GM23248 (cell line): ENCODE data around the gene SFRP2. TPM values are rescaled to one million over a fixed set of nuclear protein-coding genes. Genes with fewer than 3 reads are reported as not detected.

Experiments
- DNase-seq: peaks from one replicate; pipeline ENCODE4 v3.0.0-alpha.2; 2015
- H2AFZ ChIP-seq: fragments of 200-600 bp; sonication (generic); 2 replicates; pipeline ENCODE4 v1.6.1; 2016; ENCODE audit warnings: antibody characterized with exemption
- H3F3A ChIP-seq: fragments of 200-600 bp; sonication (generic); 2 replicates; pipeline ENCODE4 v1.6.1; 2016; ENCODE audit warnings: mild to moderate bottlenecking, antibody characterized with exemption, mixed run types; ENCODE audit not compliant: insufficient read depth
- H3K27ac ChIP-seq: fragments of 200-600 bp; sonication (generic); 2 replicates; pipeline ENCODE4 v1.5.1; 2016; ENCODE audit warnings: mild to moderate bottlenecking
- H3K27me3 ChIP-seq: fragments of 200-600 bp; sonication (generic); replicated peaks from 2 replicates; pipeline ENCODE4 v1.6.1; 2016; ENCODE audit warnings: mild to moderate bottlenecking; ENCODE audit not compliant: insufficient read depth
- H3K36me3 ChIP-seq: fragments of 200-600 bp; sonication (generic); 2 replicates; pipeline ENCODE4 v1.6.1; 2016; ENCODE audit warnings: low read depth, mild to moderate bottlenecking
- H3K4me1 ChIP-seq: fragments of 200-600 bp; sonication (generic); 2 replicates; pipeline ENCODE4 v1.6.1; 2016; ENCODE audit warnings: mild to moderate bottlenecking; ENCODE audit not compliant: insufficient read depth
- H3K4me2 ChIP-seq: fragments of 200-600 bp; sonication (generic); one replicate; pipeline ENCODE4 v1.6.1; 2016; ENCODE audit warnings: mild to moderate bottlenecking; ENCODE audit not compliant: unreplicated experiment
- H3K4me3 ChIP-seq: fragments of 200-600 bp; sonication (generic); 2 replicates; pipeline ENCODE4 v1.5.1; 2016; ENCODE audit warnings: mild to moderate bottlenecking
- H3K79me2 ChIP-seq: fragments of 200-600 bp; sonication (generic); 2 replicates; pipeline ENCODE4 v1.6.1; 2016; ENCODE audit warnings: mild to moderate bottlenecking; ENCODE audit not compliant: insufficient read depth
- H3K9ac ChIP-seq: fragments of 200-600 bp; sonication (generic); 2 replicates; pipeline ENCODE4 v1.6.1; 2016; ENCODE audit warnings: mild to moderate bottlenecking
- H3K9me2 ChIP-seq: fragments of 200-600 bp; sonication (generic); 2 replicates; pipeline ENCODE4 v1.6.1; 2016; ENCODE audit warnings: mixed run types, mild to moderate bottlenecking, moderate library complexity; ENCODE audit not compliant: insufficient read depth
- H3K9me3 ChIP-seq: fragments of 200-600 bp; sonication (generic); one replicate; pipeline ENCODE4 v1.6.1; 2017; ENCODE audit warnings: low read depth
- H4K20me1 ChIP-seq: fragments of 200-600 bp; sonication (generic); 2 replicates; pipeline ENCODE4 v1.6.0; 2016; ENCODE audit not compliant: insufficient read depth
- EZH2 ChIP-seq: fragments of 200-600 bp; sonication (generic); IDR thresholded peaks from 2 replicates; pipeline ENCODE4 v1.6.1; 2018; ENCODE audit warnings: antibody characterized with exemption, mild to moderate bottlenecking; ENCODE audit not compliant: insufficient read depth, poor library complexity, severe bottlenecking
- EZH2phosphoT487 ChIP-seq: fragments of 200-600 bp; sonication (generic); IDR thresholded peaks from 2 replicates; pipeline ENCODE4 v1.6.1; 2018; ENCODE audit warnings: antibody characterized with exemption, moderate library complexity, mild to moderate bottlenecking, low read depth; ENCODE audit not compliant: insufficient read depth
- WGBS, 2 experiments: methylation state at CpG; one replicate each; pipeline ENCODE4 v1.1.6; 2015 to 2017; ENCODE audit warnings: low lambda C conversion rate in 2 of 2, low coverage in 1 of 2; ENCODE audit errors: missing lambda C conversion rate in 2 of 2; 5-methylcytosine and 5-hydroxymethylcytosine counted together
- in situ Hi-C: fragments of 300-500 bp; cut with MboI; formaldehyde crosslinking; loops from 2 replicates; pipeline ENCODE4 v1.15.0; 2020
- polyA plus RNA-seq: library from polyadenylated mRNA; unstranded; fragments of >200 nt; fragmentation: Nextera tagmentation; extraction: Ambion mirVana; gene quantifications from 2 replicates; pipeline ENCODE4 v1.2.1, GENCODE V29; 2016
- total RNA-seq: library from RNA; depleted of rRNA; stranded (reverse); fragments of >200 nt; shearing (Covaris generic); gene quantifications from 2 replicates; pipeline ENCODE4 v1.2.3, GENCODE V29; 2014

Gene SFRP2
- total and polyA plus RNA-seq, 2 experiments from 2014 or later = 0.65 to 2.4 TPM

DNA sequence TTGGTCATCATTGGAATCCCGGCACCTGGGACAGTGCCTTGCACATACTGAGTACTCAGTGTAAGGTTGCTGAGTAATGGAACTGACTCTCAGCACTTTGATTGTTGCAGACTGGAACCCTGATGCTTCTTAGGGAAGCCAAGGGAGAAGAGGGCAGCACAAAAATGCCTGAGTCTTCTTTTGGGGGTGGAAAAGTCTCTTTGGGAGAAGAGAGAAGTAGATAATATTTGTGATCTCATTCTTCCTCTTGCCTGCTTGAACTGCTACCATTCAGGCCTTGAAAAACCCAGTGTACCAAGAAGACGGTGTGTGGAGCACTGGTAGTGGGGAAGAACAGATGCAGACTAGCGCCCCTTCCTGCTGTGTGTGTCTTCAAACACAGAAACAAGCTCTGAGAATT lies 12.3 kb downstream of the SFRP2 start:
- peaks cover 13% of the 10 kb centered on the region for H3K27me3 ChIP-seq
- in situ Hi-C loops = no loop called here
- DNase-seq = no peak
- no peak overlapping the region for H3K4me2 ChIP-seq
- no peak overlapping the region for H3K9ac ChIP-seq
- no peaks in the 10 kb centered on the region for H3K9me2 ChIP-seq
- TF ChIP-seq EZH2phosphoT487 (no peak), EZH2 (no peak)
- H3K4me1 ChIP-seq = no peaks in the 10 kb centered on the region
- no peaks in the 10 kb centered on the region for H3F3A ChIP-seq
- H3K9me3 ChIP-seq = no peaks in the 10 kb centered on the region
- H3K79me2 ChIP-seq = no peaks in the 10 kb centered on the region
- H4K20me1 ChIP-seq = no peaks in the 10 kb centered on the region
- no peaks in the 10 kb centered on the region for H3K36me3 ChIP-seq
- no peak overlapping the region for H3K27ac ChIP-seq
- no peak overlapping the region for H3K4me3 ChIP-seq
- H2AFZ ChIP-seq = no peak overlapping the region
- WGBS, 2 experiments = 60 to 61% methylated on average over 3 of the region's 3 CpGs

DNA sequence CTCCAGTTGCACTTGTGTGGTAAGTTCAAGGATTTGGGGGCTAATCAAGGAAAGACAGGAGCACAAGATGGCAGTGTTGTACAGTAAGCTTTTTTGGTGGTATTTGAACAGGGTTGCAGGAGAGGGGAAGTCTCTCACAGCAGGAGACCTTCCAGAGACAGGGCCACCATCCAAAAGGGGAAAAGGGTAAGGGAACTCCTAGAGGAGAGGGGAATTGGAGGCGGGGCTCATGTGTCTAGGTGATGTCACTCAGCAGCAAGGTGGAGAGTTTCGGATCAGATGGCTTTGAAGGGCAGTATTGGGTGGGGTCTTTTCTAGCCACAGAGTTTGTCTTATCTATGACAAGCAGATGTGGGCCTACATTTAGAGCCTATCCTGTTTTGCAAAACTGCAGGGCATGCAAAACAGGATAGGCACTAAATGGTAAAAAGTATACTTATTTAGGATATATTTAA lies 15.6 kb downstream of the SFRP2 start:
- no peak overlapping the region for H3K9ac ChIP-seq
- H2AFZ ChIP-seq = no peak overlapping the region
- WGBS, 2 experiments = 74 to 78% methylated on average over 2 of the region's 2 CpGs
- H3K9me2 ChIP-seq = no peaks in the 10 kb centered on the region
- no peaks in the 10 kb centered on the region for H4K20me1 ChIP-seq
- no peak overlapping the region for H3K27ac ChIP-seq
- no peaks in the 10 kb centered on the region for H3K79me2 ChIP-seq
- in situ Hi-C loops = loop anchor here (25.0 kb wide), 1 partner anchor 436 kb away; the partner anchor contains the start of gene MND1
- no peak for DNase-seq
- no peaks in the 10 kb centered on the region for H3K4me1 ChIP-seq
- H3K4me2 ChIP-seq = no peak overlapping the region
- no peaks in the 10 kb centered on the region for H3K9me3 ChIP-seq
- peaks cover 13% of the 10 kb centered on the region; the same call in 1 of the 2 replicates for H3K27me3 ChIP-seq
- H3K36me3 ChIP-seq = no peaks in the 10 kb centered on the region
- H3K4me3 ChIP-seq = no peak overlapping the region
- no peak for TF ChIP-seq EZH2
- H3F3A ChIP-seq = no peaks in the 10 kb centered on the region

DNA sequence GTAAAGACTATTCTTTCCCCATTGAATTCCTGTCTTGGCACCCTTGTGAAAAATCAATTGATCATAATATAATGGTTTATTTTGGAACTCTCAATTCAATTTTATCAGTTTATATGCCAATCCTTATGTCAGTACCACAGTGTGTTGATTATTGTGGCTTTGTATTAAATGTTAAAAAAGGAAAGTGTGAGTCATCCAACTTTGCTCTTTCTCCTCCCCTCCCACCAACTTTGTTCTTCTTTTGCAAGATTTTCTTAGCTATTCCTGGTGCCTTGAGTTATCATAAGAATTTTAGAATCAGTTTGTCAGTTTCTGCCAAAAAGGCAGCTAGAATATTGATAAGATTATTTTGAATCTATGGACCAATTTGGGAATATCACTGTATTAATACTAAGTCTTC lies 17.8 kb downstream of the SFRP2 start:
- TF ChIP-seq EZH2phosphoT487 (no peak), EZH2 (no peak)
- DNase-seq = peak; percentile 43
- H4K20me1 ChIP-seq = no peaks in the 10 kb centered on the region
- no peaks in the 10 kb centered on the region for H3K9me2 ChIP-seq
- H2AFZ ChIP-seq = no peak overlapping the region
- H3K9me3 ChIP-seq = no peaks in the 10 kb centered on the region
- H3F3A ChIP-seq = no peaks in the 10 kb centered on the region
- no peak overlapping the region for H3K27ac ChIP-seq
- H3K4me1 ChIP-seq = no peaks in the 10 kb centered on the region
- no peaks in the 10 kb centered on the region for H3K36me3 ChIP-seq
- no peak overlapping the region for H3K4me2 ChIP-seq
- in situ Hi-C loops = loop anchor here (25.0 kb wide), 1 partner anchor 434 kb away; the partner anchor contains the start of gene MND1
- peaks cover 19% of the 10 kb centered on the region; the same call in 1 of the 2 replicates for H3K27me3 ChIP-seq
- H3K79me2 ChIP-seq = no peaks in the 10 kb centered on the region
- H3K4me3 ChIP-seq = no peak overlapping the region
- H3K9ac ChIP-seq = no peak overlapping the region

DNA sequence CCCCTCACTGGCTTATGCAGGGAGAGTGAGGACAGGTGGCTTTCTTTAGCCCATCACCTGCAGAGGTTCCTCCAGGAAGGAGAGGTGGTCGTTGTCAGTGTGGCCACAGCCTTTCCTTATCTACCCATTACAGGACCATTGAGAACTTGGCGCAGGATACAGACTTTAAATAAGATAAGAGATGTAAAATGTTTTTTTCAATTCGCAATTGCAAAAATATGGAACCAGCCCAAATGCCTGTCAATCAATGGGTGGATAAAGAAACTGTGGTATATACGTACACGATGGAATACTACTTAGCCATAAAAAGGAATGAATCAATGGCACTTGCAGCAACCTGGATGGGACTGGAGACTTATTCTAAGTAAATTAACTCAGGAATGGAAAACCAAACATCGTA lies 22.1 kb downstream of the SFRP2 start:
- Histone ChIP-seq H3K4me1 (no peaks in the 10 kb centered on the region), H4K20me1 (no peaks in the 10 kb centered on the region), H2AFZ (no peak overlapping the region), H3K36me3 (no peaks in the 10 kb centered on the region), H3F3A (no peaks in the 10 kb centered on the region), H3K4me2 (no peak overlapping the region), H3K79me2 (no peaks in the 10 kb centered on the region), H3K9me3 (no peaks in the 10 kb centered on the region), H3K4me3 (no peak overlapping the region), H3K9ac (no peak overlapping the region), H3K27ac (no peak overlapping the region), H3K9me2 (no peaks in the 10 kb centered on the region), H3K27me3 (peaks cover 18% of the 10 kb centered on the region)
- in situ Hi-C loops = loop anchor here (25.0 kb wide), 1 partner anchor 429 kb away; the partner anchor contains the start of gene MND1
- TF ChIP-seq EZH2 (no peak), EZH2phosphoT487 (no peak)
- no peak for DNase-seq
- WGBS, 2 experiments = 59 to 66% methylated on average over 6 of the region's 6 CpGs

DNA sequence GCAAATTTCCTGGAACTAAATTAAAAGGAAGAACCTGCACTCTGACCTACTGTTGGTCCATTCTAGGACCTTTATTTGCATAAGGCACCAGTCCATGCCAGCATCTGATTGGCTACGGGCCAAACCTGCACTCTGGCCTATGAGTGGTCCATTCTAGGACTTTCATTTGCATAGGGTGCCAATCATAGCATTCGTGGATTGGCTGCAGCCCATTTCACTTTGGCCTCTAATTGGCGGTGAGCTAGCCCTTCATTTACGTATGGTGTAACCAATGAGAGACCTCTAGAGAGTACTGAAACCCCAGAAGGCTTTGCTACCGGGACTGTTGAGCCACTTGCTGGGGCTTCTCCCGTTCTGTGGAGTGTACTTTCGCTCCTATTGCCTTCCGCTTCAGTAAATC lies 23.0 kb downstream of the SFRP2 start:
- in situ Hi-C loops = loop anchor here (25.0 kb wide), 1 partner anchor 429 kb away; the partner anchor contains the start of gene MND1
- Histone ChIP-seq H3K36me3 (no peaks in the 10 kb centered on the region), H3K9me3 (no peaks in the 10 kb centered on the region), H3K79me2 (no peaks in the 10 kb centered on the region), H3K9ac (no peak overlapping the region), H3K4me2 (no peak overlapping the region), H3K27me3 (peaks cover 26% of the 10 kb centered on the region), H3F3A (no peaks in the 10 kb centered on the region), H3K27ac (no peak overlapping the region), H4K20me1 (no peaks in the 10 kb centered on the region), H3K4me1 (no peaks in the 10 kb centered on the region), H3K4me3 (no peak overlapping the region), H3K9me2 (no peaks in the 10 kb centered on the region), H2AFZ (no peak overlapping the region)
- WGBS, 2 experiments = 63 to 64% methylated on average over 8 of the region's 8 CpGs
- no peak for TF ChIP-seq EZH2phosphoT487
- TF ChIP-seq EZH2 = no peak
- no peak for DNase-seq
